ENCODE data around the gene LSMEM2. TPM values are rescaled to one million over a fixed set of nuclear protein-coding genes. Genes with fewer than 3 reads are reported as not detected.

LSMEM2 gene
- total and polyA plus RNA-seq, 9 of the 15 experiments (the other 6 are each of a cell fraction or from before 2014, with no cell fraction given), result not detected

DNA sequence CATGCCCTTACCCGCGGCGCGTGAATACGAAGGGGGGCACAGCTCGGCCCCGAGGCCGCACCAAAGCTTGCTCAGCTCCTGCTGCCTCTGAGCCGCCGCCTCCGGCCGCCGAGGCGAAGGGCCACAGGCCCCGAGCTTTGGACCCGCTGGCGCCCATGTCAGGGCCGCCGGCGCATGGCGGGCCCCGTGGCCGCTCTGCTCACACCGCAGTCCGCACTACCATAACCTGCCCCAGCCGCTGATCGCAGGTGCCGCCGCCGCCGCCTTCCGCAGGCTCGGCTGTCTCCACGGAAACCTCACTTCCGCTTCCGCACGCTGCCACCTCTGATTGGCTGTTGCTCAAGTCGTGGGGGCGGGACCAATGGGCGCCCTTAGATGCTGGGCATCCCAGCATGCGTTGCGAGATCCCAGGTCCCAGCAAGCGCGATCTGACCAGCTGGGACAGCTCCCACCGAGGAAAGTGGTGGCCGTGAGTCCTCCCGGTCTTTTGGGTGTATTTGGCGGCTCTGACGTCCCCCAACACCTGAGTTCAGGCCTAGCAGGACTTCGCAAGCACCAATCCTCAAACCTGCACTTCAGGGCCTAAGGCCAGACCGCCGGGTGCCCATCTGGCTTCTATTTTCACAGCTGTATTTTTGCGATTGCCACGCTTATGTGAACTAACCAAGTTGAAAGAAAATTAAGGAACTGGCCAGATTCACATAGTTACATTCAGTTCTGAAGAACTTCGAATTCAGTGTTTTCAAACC, 49.2 kb downstream of the LSMEM2 start, which contains the start of gene TUSC2 (continued):
- no peak for TF ChIP-seq CBX1 (IDR thresholded peaks at IDR 0.05; ENCODE audit: low read depth)
- peak; percentile 40; the same call in 1 of the 2 replicates for TF ChIP-seq EP400 (IDR thresholded peaks at IDR 0.05)
- no peak for TF ChIP-seq ADNP (tag; IDR thresholded peaks at IDR 0.05)
- TF ChIP-seq RHOXF2B (CRISPR knock-in tag; conservative IDR thresholded peaks at IDR 0.05), result no peak
- no peak for TF ChIP-seq GATA2 (CRISPR knock-in tag; IDR thresholded peaks at IDR 0.05)
- peak; percentile 59 for TF ChIP-seq TAF1 (IDR thresholded peaks at IDR 0.05; ENCODE audit: control insufficient read depth, extremely low read depth, insufficient read depth, low read length, severe bottlenecking)
- TF ChIP-seq KAT7 (CRISPR knock-in tag; IDR thresholded peaks at IDR 0.05; ENCODE audit: borderline replicate concordance), result peak; percentile 76; the same call in 1 of the 2 replicates
- peak; percentile 74 for TF ChIP-seq POLR2AphosphoS2 (IDR thresholded peaks at IDR 0.05; ENCODE audit: low read length)
- no peak for TF ChIP-seq DMBX1 (CRISPR knock-in tag; IDR thresholded peaks at IDR 0.05; ENCODE audit: borderline replicate concordance)
- TF ChIP-seq ZNF124 (CRISPR knock-in tag; IDR thresholded peaks at IDR 0.05), result no peak
- no peak for TF ChIP-seq PHTF2 (CRISPR knock-in tag; IDR thresholded peaks at IDR 0.05)
- TF ChIP-seq ZNF644 (tag; IDR thresholded peaks at IDR 0.05; ENCODE audit: low read depth), result no peak
- no peak for TF ChIP-seq ZNF561 (CRISPR knock-in tag; conservative IDR thresholded peaks at IDR 0.05)
- no peak for TF ChIP-seq NFE2 (IDR thresholded peaks at IDR 0.05; ENCODE audit: low read depth)
- TF ChIP-seq ZNF311 (CRISPR knock-in tag; IDR thresholded peaks at IDR 0.05), result no peak
- TF ChIP-seq, protein P1, sequence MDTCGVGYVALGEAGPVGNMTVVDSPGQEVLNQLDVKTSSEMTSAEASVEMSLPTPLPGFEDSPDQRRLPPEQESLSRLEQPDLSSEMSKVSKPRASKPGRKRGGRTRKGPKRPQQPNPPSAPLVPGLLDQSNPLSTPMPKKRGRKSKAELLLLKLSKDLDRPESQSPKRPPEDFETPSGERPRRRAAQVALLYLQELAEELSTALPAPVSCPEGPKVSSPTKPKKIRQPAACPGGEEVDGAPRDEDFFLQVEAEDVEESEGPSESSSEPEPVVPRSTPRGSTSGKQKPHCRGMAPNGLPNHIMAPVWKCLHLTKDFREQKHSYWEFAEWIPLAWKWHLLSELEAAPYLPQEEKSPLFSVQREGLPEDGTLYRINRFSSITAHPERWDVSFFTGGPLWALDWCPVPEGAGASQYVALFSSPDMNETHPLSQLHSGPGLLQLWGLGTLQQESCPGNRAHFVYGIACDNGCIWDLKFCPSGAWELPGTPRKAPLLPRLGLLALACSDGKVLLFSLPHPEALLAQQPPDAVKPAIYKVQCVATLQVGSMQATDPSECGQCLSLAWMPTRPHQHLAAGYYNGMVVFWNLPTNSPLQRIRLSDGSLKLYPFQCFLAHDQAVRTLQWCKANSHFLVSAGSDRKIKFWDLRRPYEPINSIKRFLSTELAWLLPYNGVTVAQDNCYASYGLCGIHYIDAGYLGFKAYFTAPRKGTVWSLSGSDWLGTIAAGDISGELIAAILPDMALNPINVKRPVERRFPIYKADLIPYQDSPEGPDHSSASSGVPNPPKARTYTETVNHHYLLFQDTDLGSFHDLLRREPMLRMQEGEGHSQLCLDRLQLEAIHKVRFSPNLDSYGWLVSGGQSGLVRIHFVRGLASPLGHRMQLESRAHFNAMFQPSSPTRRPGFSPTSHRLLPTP (IDR thresholded peaks at IDR 0.05; ENCODE audit: borderline replicate concordance, extremely low read depth, insufficient read length), result no peak
- no peak for TF ChIP-seq MTF1 (CRISPR knock-in tag; IDR thresholded peaks at IDR 0.05; ENCODE audit: borderline replicate concordance)
